Stimulated activated CD8-positive, alpha-beta memory T cell treated with anti-CD3 and anti-CD28 coated beads, Interleukin-4, amount 100 ng/mL, for 24 hours (primary cell): ENCODE data around the gene ADGRE2.
"Not testable (repeated sequence)": the region's sequence is repeated elsewhere in the genome, so short reads cannot be mapped to it uniquely, and the experiment has no call there.

ENCODE experiments used
- DNase-seq: peaks from one replicate; pipeline ENCODE4 v3.0.0-alpha.2; 2020; ENCODE audit warnings: low read depth

The ADGRE2 gene

DNA sequence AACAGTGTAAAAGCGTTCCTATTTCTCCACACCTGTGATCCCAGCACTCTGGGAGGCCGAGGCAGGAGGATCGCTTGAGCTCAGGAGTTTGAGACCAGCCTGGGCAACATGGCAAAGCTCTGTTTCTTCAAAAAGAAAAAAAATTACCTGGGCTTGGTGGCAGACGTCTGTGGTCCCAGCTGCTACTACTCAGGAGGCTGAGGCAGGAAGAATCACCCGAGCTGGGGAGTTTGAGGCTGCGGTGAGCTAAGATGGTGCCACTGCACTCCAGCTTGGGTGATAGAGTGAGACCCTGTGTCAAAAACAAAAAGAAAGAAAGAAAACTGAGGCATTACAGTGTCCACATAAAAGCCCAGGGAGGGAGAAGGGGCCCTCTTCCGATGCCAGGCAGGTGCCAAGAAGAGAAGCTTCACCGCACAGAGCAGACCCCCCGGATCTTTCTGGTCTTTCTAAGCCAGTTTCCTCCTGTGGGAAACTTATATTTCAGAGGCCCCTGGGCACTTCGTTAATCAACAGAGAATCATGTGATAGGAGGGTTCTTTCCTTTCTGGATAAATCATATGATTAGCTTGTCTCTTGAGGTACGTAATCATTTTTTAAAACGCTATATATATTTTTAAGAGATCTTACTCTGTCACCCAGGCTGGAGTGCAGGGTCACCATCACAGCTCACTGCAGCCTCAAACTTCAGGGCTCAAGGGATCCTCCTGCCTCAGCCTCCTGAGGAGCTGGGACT lies at the start of gene ADGRE2:
ADGRE2 (minus strand) TSS at position 451 of the 736 bp plus-strand sequence. CDS start 1,804 bp downstream, outside the sequence.
- DNase-seq, result not testable (repeated sequence)

DNA sequence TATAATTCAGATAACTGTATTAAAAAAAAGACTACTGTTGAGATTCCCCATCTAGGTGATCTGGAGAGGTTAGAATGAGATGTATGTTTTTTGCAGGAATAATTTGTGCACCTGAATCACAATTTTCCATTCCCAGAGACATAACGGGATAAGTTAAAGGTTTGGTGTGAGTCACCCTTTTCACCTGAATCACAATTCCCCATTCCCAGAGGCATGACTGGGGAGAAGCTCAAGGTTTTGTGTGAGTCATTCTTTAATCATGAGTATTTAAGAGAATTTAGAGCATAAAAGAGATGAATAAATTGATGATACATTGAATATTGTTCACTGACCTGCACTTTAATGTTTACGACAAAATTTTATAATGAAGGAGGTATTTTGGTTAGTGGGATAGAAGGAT lies 47.6 kb upstream of the ADGRE2 start:
- no peak for DNase-seq

DNA sequence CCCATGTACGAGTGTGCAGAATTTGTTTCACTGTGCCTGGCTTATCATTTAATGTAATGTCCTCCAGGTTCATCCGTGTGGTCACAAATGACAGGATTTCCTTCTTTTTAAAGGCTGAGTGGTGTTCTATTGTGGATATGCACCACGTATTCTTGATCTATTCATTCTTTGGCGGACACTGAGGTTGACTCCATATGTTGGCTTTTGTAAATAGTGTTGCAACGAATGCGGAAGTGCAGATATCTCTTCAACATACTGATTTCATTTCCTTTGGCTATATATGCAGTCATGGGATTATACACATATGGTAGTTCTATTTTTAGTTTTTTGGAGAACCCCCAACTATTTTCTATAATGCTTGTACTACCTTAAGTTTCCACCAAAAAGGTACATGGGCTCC lies 43.6 kb upstream of the ADGRE2 start:
- no peak for DNase-seq

DNA sequence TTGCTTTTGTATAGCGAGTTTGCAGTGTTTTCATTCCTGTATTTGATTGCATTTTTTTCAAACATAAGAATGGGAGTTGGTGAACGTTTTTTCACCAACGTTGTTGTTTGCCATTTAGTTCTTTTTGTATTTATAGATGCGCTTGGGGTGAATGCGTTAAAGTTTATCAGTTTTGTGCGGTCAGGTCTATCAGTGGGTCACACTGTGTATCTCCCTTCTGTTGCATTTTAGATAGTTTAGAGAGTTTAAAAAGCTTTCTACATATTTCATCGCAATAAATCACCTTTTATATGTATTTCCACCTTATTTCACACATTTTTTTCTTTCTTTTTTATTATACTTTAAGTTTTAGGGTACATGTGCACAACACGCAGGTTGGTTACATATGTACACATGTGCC lies 40.2 kb upstream of the ADGRE2 start:
- no peak for DNase-seq

DNA sequence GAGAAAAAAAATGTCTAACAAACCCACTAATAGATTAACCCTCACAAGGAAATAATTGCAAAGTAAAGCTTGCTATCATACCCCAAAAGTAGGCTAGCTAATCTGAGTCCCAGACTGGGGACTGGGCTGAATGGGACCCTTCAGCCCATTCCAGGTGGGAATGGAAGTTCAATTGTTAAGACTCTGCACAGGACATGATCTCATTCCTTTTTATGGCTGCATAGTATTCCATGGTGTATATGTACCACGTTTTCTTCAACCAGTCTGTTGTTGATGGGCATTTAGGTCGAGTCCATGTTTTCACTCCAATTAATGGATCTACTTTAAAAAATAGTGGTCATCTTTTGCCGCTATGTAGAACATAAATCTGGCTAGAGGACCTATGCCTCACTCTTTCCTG lies 38.7 kb upstream of the ADGRE2 start:
- no peak for DNase-seq

DNA sequence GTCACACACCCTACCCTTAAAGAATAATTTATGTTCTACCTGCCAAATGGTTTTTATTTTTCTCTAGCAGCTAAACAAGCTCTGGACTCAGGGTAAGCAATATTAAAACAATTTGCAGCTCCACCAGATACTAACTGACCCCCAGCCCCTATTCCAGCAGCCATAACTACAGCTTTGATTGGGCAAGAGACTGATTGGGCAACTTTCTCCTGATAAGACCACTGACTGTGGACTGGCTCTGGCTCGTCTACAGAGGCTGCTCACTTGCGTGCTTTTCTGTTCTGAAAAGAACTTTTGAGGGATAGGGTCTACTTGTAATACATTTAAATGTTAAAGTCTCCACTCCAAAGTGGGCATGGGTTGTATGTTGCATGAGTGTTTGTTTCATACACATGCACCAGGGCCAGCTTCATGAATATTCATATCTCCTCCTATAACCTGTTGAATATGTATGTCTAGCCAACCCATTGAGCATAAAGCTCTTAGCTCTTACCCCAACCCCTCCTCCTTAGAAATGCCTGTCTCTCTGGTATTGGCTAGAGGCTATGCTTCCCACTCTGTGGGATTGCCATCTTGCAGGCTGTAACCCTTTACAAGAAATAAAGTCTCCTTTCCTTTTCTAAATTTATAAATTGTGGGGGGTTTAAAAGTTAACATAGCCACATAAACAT lies 36.8 kb upstream of the ADGRE2 start:
- DNase-seq, result no peak

DNA sequence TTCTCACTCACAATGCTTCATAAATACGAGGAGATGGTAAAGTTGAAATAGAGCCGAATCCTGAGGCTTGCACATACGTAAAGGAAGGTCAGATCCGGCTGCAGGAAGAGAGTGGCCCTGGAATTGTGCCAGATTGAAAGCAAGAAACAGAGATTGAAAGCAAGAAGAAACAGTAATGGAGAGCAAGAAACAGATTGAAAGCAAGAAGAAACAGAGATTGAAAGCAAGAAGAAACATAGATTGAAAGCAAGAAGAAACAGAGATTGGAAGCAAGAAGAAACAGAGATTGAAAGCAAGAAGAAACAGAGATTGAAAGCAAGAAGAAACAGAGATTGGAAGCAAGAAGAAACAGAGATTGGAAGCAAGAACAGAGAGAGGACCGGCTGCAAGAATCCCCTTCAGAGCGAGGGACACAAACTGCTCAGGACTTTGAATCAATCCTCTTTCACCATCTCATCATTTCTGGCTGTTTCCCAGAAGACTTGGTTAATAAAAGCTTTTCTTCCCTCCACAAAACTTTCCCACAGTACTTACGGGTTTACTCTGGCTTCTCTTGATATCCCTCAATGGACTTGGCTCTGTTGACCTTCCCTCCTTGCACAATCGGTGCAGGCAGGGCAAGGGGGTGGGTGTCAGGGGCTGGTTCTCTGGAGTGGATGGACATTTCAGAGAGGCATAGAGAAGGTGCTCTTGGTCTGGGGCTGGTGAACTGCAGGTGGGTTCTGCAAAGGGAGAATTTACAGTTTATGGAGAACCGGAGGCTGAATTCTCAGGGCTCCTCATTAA lies 31.1 kb upstream of the ADGRE2 start:
- no peak for DNase-seq

DNA sequence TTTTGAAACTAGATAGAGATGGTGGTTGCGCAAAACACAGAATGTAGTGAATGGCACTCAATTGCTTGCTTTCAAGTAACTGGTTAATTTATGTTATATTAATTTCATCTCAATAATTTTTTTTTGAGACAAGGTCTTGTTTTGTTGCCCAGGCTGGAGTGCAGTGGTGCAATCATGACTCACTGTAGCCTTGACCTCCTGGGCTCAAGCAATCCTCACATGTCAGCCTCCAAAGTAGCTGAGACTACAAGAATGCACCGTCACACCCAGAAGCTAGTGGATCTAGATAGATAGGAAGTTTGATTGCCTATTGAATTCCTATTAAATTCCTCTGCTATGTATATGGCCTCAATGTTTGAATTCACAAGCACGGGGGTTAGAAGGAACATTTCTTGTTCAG lies 26.4 kb upstream of the ADGRE2 start:
- no peak for DNase-seq

DNA sequence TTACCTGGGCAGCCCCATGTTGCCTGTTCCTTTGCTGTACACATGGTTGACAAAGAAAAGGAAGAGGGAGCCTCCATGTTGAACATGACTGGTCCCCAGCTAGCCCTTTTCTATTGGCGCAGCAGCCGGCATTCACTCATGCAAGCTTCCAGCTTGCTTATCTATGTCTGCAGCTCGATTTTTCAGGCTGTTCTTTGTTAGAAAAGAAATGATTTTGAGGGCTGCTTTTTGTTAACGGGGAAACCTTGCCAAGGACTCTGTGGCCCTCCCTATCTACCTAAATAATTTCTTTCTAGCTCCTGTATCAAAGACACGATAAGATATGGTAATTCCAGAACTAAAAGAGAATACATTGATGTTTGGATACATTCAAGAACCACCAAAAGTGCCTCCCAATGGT lies 20.4 kb upstream of the ADGRE2 start:
- no peak for DNase-seq

DNA sequence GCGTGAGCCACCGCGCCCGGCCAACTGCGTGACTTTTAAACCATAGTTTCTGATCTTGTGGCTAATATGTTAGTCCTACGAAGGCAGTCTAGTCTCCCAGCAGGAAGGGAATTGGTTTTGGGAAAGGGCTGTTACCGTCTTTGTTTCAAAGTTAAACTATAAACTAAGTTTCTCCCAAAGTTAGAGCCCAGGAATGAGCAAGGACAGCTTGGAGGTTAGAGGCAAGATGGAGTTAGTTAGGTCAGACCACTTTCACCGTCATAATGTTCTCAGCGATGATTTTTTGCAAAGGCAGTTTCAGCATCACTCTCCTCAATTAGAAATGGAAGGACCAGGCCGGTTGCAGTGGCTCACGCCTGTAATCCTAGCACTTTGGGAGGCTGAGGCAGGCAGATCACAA lies 17.7 kb upstream of the ADGRE2 start:
- DNase-seq, result no peak

DNA sequence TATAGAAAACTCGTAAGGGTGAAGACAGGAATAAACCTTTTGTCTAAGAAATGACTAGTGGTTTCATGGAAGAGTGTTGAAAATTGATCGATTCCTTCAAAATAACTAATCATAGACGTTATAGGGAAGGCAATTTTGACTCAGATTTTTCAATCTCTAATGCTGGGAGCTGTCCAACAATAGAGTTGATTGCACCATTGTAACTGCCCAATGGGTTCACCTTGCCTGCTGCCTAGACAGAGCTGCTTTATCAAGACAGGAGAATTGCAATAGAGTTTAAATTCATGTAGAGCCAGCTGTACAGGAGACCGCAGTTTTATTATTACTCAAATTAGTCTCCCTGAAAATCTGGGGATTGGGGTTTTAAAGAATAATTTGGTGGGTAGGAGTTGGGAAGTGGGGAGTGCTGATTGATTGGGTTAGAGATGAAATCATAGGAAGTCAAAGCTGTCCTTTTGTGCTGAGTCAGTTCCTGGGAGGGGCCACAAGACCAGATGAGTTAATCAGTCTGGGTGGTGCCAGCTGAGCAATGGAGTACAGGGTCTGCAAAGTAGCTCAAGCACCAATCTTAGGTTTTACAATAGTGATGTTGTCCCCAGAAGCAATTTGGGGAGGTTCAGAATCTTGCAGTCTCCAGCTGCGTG lies 16.8 kb upstream of the ADGRE2 start:
- DNase-seq, result no peak

DNA sequence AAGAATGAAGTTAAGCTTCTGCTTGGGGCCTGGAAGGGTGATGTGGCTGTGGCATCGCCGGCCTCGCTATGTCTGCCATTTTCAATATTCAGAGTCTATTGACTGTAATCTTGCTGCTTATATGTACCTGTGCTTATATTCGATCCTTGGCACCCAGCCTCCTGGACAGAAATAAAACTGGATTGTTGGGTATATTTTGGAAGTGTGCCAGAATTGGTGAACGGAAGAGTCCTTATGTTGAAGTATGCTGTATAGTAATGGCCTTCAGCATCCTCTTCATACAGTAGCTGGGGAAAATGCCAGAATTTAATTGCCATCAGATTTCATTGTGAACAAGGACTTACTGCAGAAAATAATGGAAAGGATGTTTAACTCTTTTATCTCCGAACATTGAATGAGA lies 13.9 kb upstream of the ADGRE2 start:
- DNase-seq, result not testable (repeated sequence)

DNA sequence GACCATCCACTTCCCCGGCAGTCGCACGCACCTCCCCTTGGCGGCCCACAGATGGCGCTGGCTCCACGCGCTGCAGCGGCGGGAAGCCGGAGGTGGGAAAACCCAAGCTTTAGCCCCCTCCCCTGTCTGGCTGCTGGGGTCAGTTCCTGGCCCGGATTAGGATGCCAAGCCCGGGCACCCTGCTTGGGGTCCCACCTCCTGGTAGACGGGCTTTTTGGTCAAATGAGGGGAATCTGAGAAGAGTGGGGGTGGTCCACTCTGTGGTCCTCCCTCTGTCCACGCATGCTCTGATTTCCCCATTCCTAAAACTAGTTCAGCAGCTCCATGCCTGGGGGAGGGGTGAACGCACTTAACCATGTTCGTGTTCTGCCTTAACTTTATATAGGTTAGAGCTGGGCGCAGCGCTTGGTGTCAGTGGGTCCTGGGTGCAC lies 8.1 kb upstream of the ADGRE2 start:
- DNase-seq, result no peak

DNA sequence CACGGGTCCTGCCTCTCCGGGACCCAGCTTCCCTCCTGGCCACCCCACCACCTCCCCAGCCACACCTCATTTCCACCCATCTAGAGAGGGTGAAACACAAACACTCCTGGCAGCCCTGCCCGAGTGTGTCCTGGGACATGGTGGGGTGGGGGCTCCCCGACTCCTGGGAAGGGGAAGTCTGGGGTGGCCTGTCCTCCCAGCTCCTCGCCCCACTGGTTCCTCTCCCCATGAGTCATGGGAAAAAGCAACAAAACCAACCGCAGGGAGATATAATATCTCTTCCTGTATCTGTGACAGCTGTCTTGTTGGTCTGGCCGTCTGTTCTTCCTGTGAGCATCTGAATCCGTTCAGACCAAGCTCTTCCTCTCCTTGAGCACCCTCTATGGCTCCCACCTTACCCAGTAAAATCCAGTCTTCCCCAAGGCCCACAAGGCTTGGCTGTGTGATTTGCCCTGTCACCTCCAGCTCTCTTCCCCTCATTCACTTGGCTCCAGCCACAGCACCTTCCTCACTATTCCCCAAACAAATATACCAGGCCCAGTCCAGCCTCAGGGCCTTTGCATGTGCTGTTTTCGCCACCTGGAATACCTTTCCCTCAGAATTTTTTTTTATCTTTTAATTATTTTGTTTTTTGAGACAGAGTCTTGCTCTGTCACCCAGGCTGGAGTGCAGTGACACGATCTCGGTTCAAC lies 6.9 kb upstream of the ADGRE2 start:
- not testable (repeated sequence) for DNase-seq

DNA sequence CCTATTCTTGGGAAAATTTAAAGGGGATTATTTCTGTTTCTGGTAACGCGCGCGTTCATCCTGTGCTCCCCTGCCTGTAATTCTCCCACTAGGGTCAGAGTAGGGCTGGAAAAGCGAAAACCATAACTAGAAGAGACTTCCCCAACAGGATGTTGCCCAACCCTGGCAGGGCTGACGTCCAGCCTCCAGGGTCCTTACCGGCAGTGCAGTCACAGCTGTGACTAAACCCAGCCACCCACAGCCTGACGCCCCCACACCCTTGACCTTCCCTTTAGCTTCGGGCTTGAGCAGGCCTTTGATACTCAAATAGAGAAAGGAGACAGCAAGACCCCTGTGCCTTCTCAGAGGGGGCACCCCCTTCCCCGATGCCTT lies 6.4 kb upstream of the ADGRE2 start:
- DNase-seq, result not testable (repeated sequence)

DNA sequence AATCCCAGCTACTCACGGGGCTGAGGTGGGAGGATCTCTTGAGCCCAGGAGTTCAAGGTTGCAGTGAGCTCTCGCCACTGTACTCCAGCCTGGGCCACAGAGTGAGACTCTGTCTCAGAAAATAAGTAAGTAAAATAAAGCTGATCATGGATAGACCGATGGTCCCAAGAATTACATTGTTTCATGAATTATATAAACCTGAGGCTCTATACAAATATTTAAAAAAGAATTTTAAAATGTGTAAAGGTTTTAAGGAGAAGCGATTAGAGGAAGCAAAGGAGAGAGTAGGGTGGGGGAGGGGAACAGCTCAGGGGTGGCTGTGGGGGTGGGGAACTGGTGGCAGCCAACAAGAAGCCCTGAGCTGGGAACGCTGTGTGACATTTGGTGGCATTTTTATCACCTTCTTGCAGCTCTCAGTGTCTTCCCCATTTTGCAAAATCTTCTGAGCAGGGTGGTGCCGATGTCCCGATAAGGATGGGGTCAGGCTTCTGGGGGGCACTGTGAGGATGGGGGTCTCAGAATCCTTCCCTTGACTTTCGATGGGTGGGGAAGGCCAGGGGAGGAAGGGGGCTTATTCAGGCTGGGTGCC lies 5.1 kb upstream of the ADGRE2 start:
- DNase-seq, result not testable (repeated sequence)

DNA sequence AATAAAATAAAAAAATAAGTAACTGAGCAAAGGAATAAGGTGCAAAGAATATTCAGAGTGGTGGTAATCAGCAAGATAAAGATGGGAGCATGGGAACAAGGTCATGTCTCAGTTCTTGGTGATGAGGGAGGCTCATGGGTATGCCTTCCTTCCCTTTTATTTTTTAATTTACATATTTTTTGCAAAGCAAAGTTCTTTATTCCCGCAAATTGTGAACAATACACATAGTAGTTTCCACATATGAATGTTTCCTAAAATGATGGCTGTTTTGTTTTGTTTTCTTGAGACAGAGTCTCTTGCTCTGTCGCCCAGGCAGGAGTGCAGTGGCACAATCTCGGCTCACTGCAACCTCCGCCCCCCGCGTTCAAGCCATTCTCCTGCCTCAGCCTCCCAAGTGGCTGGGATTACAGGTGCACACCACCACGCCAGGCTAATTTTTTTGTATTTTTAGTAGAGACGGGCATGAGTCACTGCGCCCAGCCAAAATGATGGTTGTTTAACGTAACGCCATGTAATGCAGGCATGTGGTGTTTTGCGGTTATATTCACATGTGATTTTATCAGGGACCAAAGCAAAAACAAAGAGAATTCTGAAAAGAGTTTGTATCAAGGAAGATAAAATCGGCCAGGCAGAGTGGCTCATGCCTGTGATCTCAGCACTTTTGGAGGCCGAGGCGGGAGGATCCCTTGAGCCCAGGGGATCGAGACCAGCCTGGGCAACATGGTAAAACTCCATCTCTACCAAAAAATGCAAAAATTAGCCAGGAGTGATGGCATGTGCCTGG lies 4.5 kb upstream of the ADGRE2 start:
- no peak for DNase-seq

DNA sequence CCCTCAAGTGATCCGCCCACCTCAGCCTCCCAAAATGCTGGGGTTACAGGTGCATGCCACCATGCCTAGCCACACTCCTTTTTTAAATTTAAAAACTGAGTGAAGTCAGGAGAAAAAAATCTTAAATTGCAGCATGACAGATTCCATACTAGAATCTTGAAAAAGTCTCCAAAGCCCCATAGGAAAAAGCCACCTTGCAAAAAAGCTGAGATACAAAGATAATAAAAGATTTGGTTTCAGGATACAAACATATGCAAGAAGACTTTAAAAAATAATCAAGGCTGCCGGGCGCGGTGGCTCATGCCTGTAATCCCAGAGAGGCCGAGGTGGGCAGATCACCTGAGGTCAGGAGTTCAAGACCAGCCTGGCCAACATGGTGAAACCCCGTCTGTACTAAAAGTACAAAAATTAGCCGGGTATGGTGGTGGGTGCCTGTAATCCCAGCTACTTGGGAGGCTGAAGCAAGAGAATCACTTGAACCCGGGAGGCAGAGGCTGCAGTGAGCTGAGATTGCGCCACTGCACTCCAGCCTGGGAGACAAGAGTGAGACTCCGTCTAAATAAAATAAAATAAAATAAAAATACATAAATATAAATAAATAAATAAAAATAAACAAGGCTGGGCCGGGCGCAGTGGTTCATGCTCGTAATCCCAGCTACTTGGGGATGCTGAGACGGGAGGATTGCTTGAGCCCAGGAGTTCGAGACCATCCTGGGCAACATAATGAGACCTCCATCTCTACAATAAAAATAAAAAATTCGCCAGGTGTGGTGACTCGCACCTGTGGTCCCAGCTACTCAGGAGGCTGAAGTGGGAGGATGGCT lies 3.6 kb upstream of the ADGRE2 start:
- not testable (repeated sequence) for DNase-seq

DNA sequence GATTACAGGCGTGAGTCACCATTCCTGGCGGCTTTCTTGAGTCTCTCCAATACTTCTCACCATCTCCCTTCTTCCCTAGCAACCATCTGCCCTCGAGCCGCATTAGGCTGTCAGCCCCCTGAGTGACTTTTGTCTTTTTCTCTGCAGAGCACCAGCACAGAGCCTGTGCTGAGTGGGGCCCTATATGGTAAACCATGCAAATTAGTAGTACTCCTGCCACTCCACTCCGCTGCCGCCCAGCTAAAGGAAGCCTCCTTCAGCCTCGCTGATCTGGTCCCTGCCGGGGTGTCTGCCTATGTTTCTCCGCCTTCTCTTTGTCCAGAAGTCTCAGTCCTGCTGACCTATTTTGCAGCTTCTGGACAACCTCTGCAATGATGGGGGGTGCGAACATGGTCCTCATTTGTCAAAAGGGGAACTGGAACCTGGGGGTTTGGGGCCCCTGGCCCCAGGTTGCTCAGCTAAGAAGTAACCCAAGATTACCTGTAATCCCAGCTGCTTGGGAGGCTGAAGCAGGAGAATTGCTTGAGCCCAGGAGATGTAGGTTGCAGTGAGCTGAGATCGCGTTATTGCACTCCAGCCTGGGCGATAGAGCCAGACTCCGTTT lies 2.4 kb upstream of the ADGRE2 start:
- not testable (repeated sequence) for DNase-seq
